Epithelial cell of proximal tubule (primary cell): ENCODE measurements around the gene STRN3. TPM values are rescaled to one million over a fixed set of nuclear protein-coding genes. Genes with fewer than 3 reads are reported as not detected.

ENCODE experiments used
- DNase-seq: peaks from one replicate; pipeline ENCODE4 v3.0.0-alpha.2; 2011; ENCODE audit warnings: low read depth
- H3K4me3 ChIP-seq: 2 replicates; pipeline ENCODE4 v1.5.1; 2011; ENCODE audit warnings: low read depth, mild to moderate bottlenecking, low read length
- CTCF ChIP-seq: conservative IDR thresholded peaks from 2 replicates; pipeline ENCODE4 v1.5.1; 2012; ENCODE audit warnings: low read depth, mild to moderate bottlenecking, low read length
- total RNA-seq: library from RNA; depleted of rRNA; stranded (reverse); fragments of >200 nt; gene quantifications from 2 replicates; pipeline ENCODE4 v1.2.3, GENCODE V29; 2015

Gene STRN3
- total RNA-seq, 1 donor from 2014 or later = 26.0 TPM

- DNase-seq = no peak
- peak overlapping the region; percentile 79 for H3K4me3 ChIP-seq
- TF ChIP-seq CTCF = no peak
Measured at GRCh38 chr14:31024010-31024480, 2.1 kb downstream of the STRN3 start.

- no peak for DNase-seq
- TF ChIP-seq CTCF = no peak
- H3K4me3 ChIP-seq = no peak overlapping the region
Measured at GRCh38 chr14:31022386-31022785, 3.8 kb downstream of the STRN3 start.

GRCh38 chr14:31021576-31021949, 4.6 kb downstream of the STRN3 start:
- DNase-seq = no peak
- no peak for TF ChIP-seq CTCF
- no peak overlapping the region for H3K4me3 ChIP-seq

DNA sequence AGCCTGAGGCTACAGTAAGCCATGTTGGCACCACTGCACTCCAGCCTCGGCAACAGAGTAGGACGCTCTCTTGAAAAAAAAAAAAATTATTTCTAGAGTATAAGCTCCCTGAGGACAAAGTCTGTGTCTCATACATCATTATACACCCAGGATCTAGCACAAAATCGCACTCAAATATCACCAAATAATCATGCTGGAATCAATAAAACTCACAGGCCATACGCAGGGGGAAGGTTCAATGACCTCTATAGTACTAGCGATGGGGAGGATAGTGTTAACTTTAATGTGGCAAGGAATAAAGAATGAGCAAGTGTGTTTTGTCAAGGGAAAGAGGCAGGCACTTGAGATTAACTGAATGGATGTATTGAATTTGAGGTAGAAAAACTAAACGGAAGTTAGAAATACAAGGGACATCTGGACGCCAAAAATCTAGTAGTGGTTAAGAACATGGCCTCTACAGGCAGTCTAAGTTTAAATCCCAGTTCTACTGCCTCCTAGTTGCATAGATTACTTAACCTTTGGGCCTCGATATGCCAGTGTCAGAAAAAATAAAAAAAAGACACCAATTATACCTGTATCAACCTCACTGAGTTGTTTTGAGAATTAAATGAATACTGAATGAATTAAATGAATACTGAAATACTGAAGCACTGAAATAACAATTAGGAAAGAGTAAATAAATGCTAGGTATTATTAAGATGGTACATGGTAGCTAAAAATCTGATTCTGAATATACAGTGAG, 5.2 kb downstream of the STRN3 start:
- no peak for DNase-seq
- H3K4me3 ChIP-seq = no peak overlapping the region
- TF ChIP-seq CTCF = no peak

DNA sequence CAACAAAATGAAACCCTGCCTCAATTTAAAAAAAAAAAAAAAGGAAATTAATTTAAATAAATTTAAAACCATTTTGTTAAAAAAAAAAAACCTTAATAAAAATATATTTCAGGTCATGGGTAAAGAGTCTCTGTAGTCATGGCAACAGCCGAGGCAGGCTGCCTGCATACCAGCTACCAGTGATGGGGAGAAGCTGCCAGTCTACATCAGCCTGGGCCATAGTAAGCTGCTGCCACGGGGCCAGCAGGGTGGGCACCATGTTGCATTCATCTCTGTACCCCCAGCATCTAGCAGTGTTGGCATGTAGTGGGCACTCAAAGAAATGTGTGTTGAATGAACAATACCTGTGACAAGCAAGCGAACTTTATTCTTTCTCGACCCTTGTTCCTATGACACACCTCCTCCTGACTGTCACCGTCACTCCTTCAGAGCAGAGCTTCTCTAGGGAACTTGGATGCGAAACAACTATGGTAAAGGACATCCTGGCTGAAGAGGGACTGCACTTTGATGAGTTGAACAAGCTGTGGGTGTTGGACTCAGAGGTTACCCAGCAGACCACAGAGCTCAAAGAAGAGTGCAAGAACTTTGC, 8.0 kb downstream of the STRN3 start:
- no peak for TF ChIP-seq CTCF
- DNase-seq = no peak

GRCh38 chr14:31013841-31014240, 12.3 kb downstream of the STRN3 start:
- no peak overlapping the region for H3K4me3 ChIP-seq
- no peak for TF ChIP-seq CTCF
- DNase-seq = no peak

More for the DNA sequence above, 8.0 kb downstream of the STRN3 start:
- H3K4me3 ChIP-seq = no peak overlapping the region

- TF ChIP-seq CTCF = no peak
- DNase-seq = no peak
- no peak overlapping the region for H3K4me3 ChIP-seq
Measured at GRCh38 chr14:31010935-31011334, 15.2 kb downstream of the STRN3 start.
